ENCODE results near the gene NUP85. TPM values are rescaled to one million over a fixed set of nuclear protein-coding genes. Genes with fewer than 3 reads are reported as not detected.

The NUP85 gene
- polyA plus RNA-seq, 2 of the 4 experiments (the other 2 are of a cell fraction): 83.4 to 110 TPM

DNA sequence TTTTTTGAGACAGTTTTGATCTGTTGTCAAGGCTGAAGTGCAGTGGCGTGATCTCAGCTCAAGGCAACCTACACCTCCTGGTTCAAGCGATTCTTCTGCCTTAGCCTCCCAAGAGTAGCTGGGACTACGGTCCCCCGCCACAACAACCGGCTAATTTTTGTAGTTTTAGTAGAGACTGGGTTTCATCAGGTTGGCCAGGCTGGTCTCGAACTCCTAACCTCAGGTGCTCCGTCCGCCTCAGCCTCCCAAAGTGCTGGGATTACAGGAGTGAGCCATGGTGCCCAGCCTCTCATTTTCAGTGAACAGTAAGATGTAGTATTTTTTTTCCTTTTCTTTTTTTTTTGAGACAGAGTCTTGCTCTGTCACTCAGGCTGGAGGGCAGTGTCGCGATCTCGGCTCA is 30.5 kb upstream of the NUP85 start:
- 0 out of 3 replicates have a peak, but pooled peaks cover 6% of the 10 kb centered on the region for H3K4me1 ChIP-seq
- no peak for ATAC-seq
- ChIA-PET POLR2A (interaction anchor here (0.6 kb wide), 1 partner anchor 24 kb away, joined by 4 read pairs; no protein-coding TSS in a partner anchor), CTCF (interaction anchor here (0.8 to 15.3 kb wide), 8 partner anchors 8 to 90 kb away, joined by 3 to 270 read pairs (median 6); partner anchors contain the start of gene ARMC7)
- 94% methylated on average over 11 of the region's 11 CpGs for WGBS (ENCODE audit: missing lambda C conversion rate)
- H3K9me3 ChIP-seq: no peaks in the 10 kb centered on the region
- TF ChIP-seq FOSL2 (IDR thresholded peaks at IDR 0.05) (no peak), FOSL2 (CRISPR knock-in tag; IDR thresholded peaks at IDR 0.05) (no peak), EHMT2 (IDR thresholded peaks at IDR 0.05; ENCODE audit: low read depth) (no peak), RCOR1 (IDR thresholded peaks at IDR 0.05; ENCODE audit: low read depth, low read length) (no peak), HOXA7 (CRISPR knock-in tag; IDR thresholded peaks at IDR 0.05) (no peak), CHD4 (IDR thresholded peaks at IDR 0.05; ENCODE audit: borderline replicate concordance) (no peak), FOXS1 (CRISPR knock-in tag; IDR thresholded peaks at IDR 0.05) (no peak), ESRRA (IDR thresholded peaks at IDR 0.05; ENCODE audit: borderline replicate concordance, low read length) (no peak), CBX8 (IDR thresholded peaks at IDR 0.05) (no peak), CHD2 (IDR thresholded peaks at IDR 0.05; ENCODE audit: low read length, partially characterized antibody) (no peak)
- TF ChIP-seq, protein P1, sequence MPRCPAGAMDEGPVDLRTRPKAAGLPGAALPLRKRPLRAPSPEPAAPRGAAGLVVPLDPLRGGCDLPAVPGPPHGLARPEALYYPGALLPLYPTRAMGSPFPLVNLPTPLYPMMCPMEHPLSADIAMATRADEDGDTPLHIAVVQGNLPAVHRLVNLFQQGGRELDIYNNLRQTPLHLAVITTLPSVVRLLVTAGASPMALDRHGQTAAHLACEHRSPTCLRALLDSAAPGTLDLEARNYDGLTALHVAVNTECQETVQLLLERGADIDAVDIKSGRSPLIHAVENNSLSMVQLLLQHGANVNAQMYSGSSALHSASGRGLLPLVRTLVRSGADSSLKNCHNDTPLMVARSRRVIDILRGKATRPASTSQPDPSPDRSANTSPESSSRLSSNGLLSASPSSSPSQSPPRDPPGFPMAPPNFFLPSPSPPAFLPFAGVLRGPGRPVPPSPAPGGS (IDR thresholded peaks at IDR 0.05): no peak
- H3K4me3 ChIP-seq: no peak overlapping the region
- FAIRE-seq: no peak
- no peak for DNase-seq (ENCODE audit: low read depth in 1 of 2, low spot score in 1 of 2)
- no peak overlapping the region for H3K27ac ChIP-seq
- H3K4me2 ChIP-seq: no peak overlapping the region

DNA sequence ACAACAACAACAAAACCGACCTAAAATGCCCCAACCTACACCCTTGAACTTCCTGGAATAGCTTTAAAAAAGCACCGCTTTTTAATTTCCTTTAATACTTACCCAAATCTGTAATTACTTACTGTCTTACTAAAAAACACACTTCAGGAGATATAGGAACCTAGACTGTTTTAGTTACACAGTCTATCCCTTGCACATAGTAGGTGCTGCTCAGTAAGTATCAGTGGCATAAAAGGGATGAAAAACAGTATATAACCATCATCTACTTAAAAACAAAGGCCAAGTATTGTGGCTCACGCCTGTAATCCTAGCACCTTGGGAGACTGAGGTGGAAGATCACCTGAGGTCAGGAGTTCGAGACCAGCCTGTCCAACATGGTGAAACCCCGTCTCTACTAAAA is 28.9 kb upstream of the NUP85 start:
- CTCF ChIA-PET: interaction anchor here (0.9 to 15.3 kb wide), 14 partner anchors 10 to 216 kb away, joined by 3 to 270 read pairs (median 6); partner anchors contain the start of genes ARMC7 and NT5C
- DNase-seq (ENCODE audit: low read depth in 1 of 2, low spot score in 1 of 2) (no peak), FAIRE-seq (no peak)

More for the DNA sequence above, 28.9 kb upstream of the NUP85 start:
- no peak overlapping the region for H3K4me2 ChIP-seq
- H3K9me3 ChIP-seq: no peaks in the 10 kb centered on the region
- H3K4me1 ChIP-seq: peaks cover 11% of the 10 kb centered on the region; the same call in 2 of the 3 replicates
- POLR2A ChIA-PET: interaction anchor here (0.6 kb wide), 1 partner anchor 39 kb away, joined by 10 read pairs; no protein-coding TSS in a partner anchor
- H3K4me3 ChIP-seq: no peak overlapping the region
- WGBS (ENCODE audit: missing lambda C conversion rate): 93% methylated on average over 5 of the region's 5 CpGs
- no peak for ATAC-seq
- TF ChIP-seq TP53 (CRISPR knock-in tag; IDR thresholded peaks at IDR 0.05) (no peak), NPAS2 (CRISPR knock-in tag; IDR thresholded peaks at IDR 0.05; ENCODE audit: borderline replicate concordance) (no peak), FOSB (CRISPR knock-in tag; IDR thresholded peaks at IDR 0.05) (no peak), CEBPB (IDR thresholded peaks at IDR 0.05) (no peak), RNF2 (IDR thresholded peaks at IDR 0.05; ENCODE audit: borderline replicate concordance, low read depth) (no peak), RCOR1 (IDR thresholded peaks at IDR 0.05; ENCODE audit: low read depth, low read length) (no peak), ESRRA (IDR thresholded peaks at IDR 0.05; ENCODE audit: borderline replicate concordance, low read length) (no peak), HEYL (CRISPR knock-in tag; IDR thresholded peaks at IDR 0.05) (no peak), KDM1A (IDR thresholded peaks at IDR 0.05; ENCODE audit: low read depth) (no peak), HOXB5 (CRISPR knock-in tag; IDR thresholded peaks at IDR 0.05) (no peak)
- TF ChIP-seq, protein P1 (IDR thresholded peaks at IDR 0.05): no peak
- TF ChIP-seq, protein P2, sequence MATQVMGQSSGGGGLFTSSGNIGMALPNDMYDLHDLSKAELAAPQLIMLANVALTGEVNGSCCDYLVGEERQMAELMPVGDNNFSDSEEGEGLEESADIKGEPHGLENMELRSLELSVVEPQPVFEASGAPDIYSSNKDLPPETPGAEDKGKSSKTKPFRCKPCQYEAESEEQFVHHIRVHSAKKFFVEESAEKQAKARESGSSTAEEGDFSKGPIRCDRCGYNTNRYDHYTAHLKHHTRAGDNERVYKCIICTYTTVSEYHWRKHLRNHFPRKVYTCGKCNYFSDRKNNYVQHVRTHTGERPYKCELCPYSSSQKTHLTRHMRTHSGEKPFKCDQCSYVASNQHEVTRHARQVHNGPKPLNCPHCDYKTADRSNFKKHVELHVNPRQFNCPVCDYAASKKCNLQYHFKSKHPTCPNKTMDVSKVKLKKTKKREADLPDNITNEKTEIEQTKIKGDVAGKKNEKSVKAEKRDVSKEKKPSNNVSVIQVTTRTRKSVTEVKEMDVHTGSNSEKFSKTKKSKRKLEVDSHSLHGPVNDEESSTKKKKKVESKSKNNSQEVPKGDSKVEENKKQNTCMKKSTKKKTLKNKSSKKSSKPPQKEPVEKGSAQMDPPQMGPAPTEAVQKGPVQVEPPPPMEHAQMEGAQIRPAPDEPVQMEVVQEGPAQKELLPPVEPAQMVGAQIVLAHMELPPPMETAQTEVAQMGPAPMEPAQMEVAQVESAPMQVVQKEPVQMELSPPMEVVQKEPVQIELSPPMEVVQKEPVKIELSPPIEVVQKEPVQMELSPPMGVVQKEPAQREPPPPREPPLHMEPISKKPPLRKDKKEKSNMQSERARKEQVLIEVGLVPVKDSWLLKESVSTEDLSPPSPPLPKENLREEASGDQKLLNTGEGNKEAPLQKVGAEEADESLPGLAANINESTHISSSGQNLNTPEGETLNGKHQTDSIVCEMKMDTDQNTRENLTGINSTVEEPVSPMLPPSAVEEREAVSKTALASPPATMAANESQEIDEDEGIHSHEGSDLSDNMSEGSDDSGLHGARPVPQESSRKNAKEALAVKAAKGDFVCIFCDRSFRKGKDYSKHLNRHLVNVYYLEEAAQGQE (IDR thresholded peaks at IDR 0.05): no peak
- TF ChIP-seq, protein P3, sequence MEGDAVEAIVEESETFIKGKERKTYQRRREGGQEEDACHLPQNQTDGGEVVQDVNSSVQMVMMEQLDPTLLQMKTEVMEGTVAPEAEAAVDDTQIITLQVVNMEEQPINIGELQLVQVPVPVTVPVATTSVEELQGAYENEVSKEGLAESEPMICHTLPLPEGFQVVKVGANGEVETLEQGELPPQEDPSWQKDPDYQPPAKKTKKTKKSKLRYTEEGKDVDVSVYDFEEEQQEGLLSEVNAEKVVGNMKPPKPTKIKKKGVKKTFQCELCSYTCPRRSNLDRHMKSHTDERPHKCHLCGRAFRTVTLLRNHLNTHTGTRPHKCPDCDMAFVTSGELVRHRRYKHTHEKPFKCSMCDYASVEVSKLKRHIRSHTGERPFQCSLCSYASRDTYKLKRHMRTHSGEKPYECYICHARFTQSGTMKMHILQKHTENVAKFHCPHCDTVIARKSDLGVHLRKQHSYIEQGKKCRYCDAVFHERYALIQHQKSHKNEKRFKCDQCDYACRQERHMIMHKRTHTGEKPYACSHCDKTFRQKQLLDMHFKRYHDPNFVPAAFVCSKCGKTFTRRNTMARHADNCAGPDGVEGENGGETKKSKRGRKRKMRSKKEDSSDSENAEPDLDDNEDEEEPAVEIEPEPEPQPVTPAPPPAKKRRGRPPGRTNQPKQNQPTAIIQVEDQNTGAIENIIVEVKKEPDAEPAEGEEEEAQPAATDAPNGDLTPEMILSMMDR (IDR thresholded peaks at IDR 0.05): no peak
- TF ChIP-seq, protein P4, sequence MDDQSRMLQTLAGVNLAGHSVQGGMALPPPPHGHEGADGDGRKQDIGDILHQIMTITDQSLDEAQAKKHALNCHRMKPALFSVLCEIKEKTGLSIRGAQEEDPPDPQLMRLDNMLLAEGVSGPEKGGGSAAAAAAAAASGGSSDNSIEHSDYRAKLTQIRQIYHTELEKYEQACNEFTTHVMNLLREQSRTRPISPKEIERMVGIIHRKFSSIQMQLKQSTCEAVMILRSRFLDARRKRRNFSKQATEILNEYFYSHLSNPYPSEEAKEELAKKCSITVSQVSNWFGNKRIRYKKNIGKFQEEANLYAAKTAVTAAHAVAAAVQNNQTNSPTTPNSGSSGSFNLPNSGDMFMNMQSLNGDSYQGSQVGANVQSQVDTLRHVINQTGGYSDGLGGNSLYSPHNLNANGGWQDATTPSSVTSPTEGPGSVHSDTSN (IDR thresholded peaks at IDR 0.05): no peak
- no peak overlapping the region for H3K27ac ChIP-seq

Data from A549 (cell line).